ENCODE data around the gene IRAK3. TPM values are rescaled to one million over a fixed set of nuclear protein-coding genes. Genes with fewer than 3 reads are reported as not detected.

IRAK3 gene
- total RNA-seq, 1 experiment from 2014 or later = 2.4 TPM

GRCh38 chr12:66162701-66163100 is 26.3 kb upstream of the IRAK3 start:
- Histone ChIP-seq H3K4me1 (ENCODE audit: control insufficient read depth, insufficient read depth, low read length) (0 out of 2 replicates have a peak, but pooled peaks cover 4% of the 10 kb centered on the region), H3K27me3 (ENCODE audit: control insufficient read depth, insufficient read depth, low read length) (no peaks in the 10 kb centered on the region), H3K27ac (ENCODE audit: low read length) (no peak overlapping the region), H3K4me3 (ENCODE audit: low read depth in 2 of 2, low read length in 2 of 2) (no peak overlapping the region), H3K9me3 (ENCODE audit: control insufficient read depth, insufficient read depth, low read depth, low read length) (peaks cover 7% of the 10 kb centered on the region; the same call in 1 of the 2 replicates), H3K36me3 (ENCODE audit: control insufficient read depth, insufficient read depth, low read length) (no peaks in the 10 kb centered on the region)
- intact Hi-C loops (cut with micrococcal nuclease; ENCODE audit: unreplicated experiment) (no loop called here), in situ Hi-C loops (cut with HindIII; ENCODE audit: low pct_unique_long_range_greater_than_20kb, low sequenced_read_pairs) (no loop called here)
- ChIA-PET CTCF (no interaction called here), POLR2A (no interaction called here)
- TF ChIP-seq POLR2AphosphoS5 (IDR thresholded peaks at IDR 0.05; ENCODE audit: low read depth, low read length) (no peak), TCF7L2 (IDR thresholded peaks at IDR 0.05; ENCODE audit: low read depth, low read length) (no peak), SIN3A (IDR thresholded peaks at IDR 0.05; ENCODE audit: borderline replicate concordance, insufficient read depth, low read depth, low read length) (no peak), CTCF (IDR thresholded peaks at IDR 0.05) (no peak)
- TF ChIP-seq, protein P1, sequence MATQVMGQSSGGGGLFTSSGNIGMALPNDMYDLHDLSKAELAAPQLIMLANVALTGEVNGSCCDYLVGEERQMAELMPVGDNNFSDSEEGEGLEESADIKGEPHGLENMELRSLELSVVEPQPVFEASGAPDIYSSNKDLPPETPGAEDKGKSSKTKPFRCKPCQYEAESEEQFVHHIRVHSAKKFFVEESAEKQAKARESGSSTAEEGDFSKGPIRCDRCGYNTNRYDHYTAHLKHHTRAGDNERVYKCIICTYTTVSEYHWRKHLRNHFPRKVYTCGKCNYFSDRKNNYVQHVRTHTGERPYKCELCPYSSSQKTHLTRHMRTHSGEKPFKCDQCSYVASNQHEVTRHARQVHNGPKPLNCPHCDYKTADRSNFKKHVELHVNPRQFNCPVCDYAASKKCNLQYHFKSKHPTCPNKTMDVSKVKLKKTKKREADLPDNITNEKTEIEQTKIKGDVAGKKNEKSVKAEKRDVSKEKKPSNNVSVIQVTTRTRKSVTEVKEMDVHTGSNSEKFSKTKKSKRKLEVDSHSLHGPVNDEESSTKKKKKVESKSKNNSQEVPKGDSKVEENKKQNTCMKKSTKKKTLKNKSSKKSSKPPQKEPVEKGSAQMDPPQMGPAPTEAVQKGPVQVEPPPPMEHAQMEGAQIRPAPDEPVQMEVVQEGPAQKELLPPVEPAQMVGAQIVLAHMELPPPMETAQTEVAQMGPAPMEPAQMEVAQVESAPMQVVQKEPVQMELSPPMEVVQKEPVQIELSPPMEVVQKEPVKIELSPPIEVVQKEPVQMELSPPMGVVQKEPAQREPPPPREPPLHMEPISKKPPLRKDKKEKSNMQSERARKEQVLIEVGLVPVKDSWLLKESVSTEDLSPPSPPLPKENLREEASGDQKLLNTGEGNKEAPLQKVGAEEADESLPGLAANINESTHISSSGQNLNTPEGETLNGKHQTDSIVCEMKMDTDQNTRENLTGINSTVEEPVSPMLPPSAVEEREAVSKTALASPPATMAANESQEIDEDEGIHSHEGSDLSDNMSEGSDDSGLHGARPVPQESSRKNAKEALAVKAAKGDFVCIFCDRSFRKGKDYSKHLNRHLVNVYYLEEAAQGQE (IDR thresholded peaks at IDR 0.05; ENCODE audit: insufficient read depth in 1 of 2, low read depth in 2 of 2, low read length in 1 of 2) = no peak
- no TSS peak for BruUV-seq (replicated peaks)
- ATAC-seq = no peak
- no peak for DNase-seq (ENCODE audit: low read depth, low spot score)

DNA sequence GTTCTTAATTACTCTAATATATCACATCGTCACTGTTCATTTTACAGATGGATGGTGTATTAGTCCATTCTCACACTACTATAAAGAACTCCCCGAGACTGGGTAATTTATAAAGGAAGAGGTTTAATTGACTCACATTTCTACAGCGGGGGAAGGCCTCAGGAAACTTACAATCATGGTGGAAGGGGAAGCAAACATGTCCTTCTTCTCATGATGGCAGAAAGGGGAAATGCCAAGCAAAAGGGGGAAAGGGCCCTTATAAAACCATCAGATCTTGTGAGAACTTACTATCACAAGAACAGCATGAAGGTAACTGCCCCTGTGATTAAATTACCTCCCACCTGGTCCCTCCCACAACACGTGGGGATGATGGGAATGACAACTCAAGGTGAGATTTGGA is 25.7 kb upstream of the IRAK3 start:
- TF ChIP-seq SIN3A (IDR thresholded peaks at IDR 0.05; ENCODE audit: borderline replicate concordance, insufficient read depth, low read depth, low read length) = no peak
- no peak for TF ChIP-seq CTCF (IDR thresholded peaks at IDR 0.05)
- no peak for TF ChIP-seq POLR2AphosphoS5 (IDR thresholded peaks at IDR 0.05; ENCODE audit: low read depth, low read length)
- TF ChIP-seq TCF7L2 (IDR thresholded peaks at IDR 0.05; ENCODE audit: low read depth, low read length) = no peak
- TF ChIP-seq, protein P1 (IDR thresholded peaks at IDR 0.05; ENCODE audit: insufficient read depth in 1 of 2, low read depth in 2 of 2, low read length in 1 of 2) = no peak
- Histone ChIP-seq H3K4me3 (ENCODE audit: low read depth in 2 of 2, low read length in 2 of 2) (no peak overlapping the region), H3K27me3 (ENCODE audit: control insufficient read depth, insufficient read depth, low read length) (no peaks in the 10 kb centered on the region), H3K27ac (ENCODE audit: low read length) (no peak overlapping the region), H3K9me3 (ENCODE audit: control insufficient read depth, insufficient read depth, low read depth, low read length) (peaks cover 7% of the 10 kb centered on the region; the same call in 1 of the 2 replicates), H3K36me3 (ENCODE audit: control insufficient read depth, insufficient read depth, low read length) (no peaks in the 10 kb centered on the region), H3K4me1 (ENCODE audit: control insufficient read depth, insufficient read depth, low read length) (0 out of 2 replicates have a peak, but pooled peaks cover 4% of the 10 kb centered on the region)
- intact Hi-C loops (cut with micrococcal nuclease; ENCODE audit: unreplicated experiment) = no loop called here
- DNase-seq (ENCODE audit: low read depth, low spot score) = no peak
- POLR2A ChIA-PET = no interaction called here
- no peak for ATAC-seq
- CTCF ChIA-PET = no interaction called here
- in situ Hi-C loops (cut with HindIII; ENCODE audit: low pct_unique_long_range_greater_than_20kb, low sequenced_read_pairs) = no loop called here
- BruUV-seq (replicated peaks) = no TSS peak
